Stimulated activated effector memory CD8-positive, alpha-beta T cell treated with anti-CD3 and anti-CD28 coated beads, Interleukin-12 subunit alpha, Interleukin-12 subunit beta, amount 100 ng/mL, for 72 hours (primary cell): ENCODE data around the gene INSYN2A.

Experiments used
- ATAC-seq: fragments of 150-1000 bp; cut with Tn5 transposase; 2 replicates; pipeline ENCODE4 v1.10.0; 2021
- DNase-seq, 2 donors: peaks; one replicate each; pipeline ENCODE4 v3.0.0; 2021 to 2022; ENCODE audit warnings: low spot score in 2 of 2
- H3K27ac Mint-ChIP-seq: one replicate; pipeline ENCODE4 v1.8.0; 2022; ENCODE audit warnings: mild to moderate bottlenecking, mixed read lengths
- H3K36me3 Mint-ChIP-seq: one replicate; pipeline ENCODE4 v1.8.0; 2022; ENCODE audit warnings: mild to moderate bottlenecking, mixed read lengths
- H3K4me1 Mint-ChIP-seq: one replicate; pipeline ENCODE4 v1.8.0; 2022; ENCODE audit warnings: mixed read lengths
- H3K4me3 Mint-ChIP-seq: one replicate; pipeline ENCODE4 v1.8.0; 2022; ENCODE audit warnings: mild to moderate bottlenecking, mixed read lengths
- H3K9me3 Mint-ChIP-seq: one replicate; pipeline ENCODE4 v1.8.0; 2022; ENCODE audit warnings: mixed read lengths

Gene INSYN2A, protein sequence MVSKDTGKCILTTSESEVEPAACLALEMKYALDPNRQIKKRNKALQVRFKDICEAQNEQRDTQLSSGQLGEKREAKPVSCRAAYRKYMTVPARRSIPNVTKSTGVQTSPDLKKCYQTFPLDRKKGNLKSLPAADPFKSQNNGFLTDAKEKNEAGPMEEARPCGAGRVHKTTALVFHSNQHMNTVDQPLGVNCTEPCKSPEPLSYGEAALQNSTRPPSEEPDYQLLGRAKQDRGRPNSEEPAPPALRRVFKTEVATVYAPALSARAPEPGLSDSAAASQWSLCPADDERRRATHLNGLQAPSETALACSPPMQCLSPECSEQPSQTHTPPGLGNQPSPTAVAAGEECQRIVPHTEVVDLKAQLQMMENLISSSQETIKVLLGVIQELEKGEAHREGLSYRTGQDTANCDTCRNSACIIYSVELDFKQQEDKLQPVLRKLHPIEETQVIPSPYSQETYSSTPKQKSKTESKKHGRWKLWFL

DNA sequence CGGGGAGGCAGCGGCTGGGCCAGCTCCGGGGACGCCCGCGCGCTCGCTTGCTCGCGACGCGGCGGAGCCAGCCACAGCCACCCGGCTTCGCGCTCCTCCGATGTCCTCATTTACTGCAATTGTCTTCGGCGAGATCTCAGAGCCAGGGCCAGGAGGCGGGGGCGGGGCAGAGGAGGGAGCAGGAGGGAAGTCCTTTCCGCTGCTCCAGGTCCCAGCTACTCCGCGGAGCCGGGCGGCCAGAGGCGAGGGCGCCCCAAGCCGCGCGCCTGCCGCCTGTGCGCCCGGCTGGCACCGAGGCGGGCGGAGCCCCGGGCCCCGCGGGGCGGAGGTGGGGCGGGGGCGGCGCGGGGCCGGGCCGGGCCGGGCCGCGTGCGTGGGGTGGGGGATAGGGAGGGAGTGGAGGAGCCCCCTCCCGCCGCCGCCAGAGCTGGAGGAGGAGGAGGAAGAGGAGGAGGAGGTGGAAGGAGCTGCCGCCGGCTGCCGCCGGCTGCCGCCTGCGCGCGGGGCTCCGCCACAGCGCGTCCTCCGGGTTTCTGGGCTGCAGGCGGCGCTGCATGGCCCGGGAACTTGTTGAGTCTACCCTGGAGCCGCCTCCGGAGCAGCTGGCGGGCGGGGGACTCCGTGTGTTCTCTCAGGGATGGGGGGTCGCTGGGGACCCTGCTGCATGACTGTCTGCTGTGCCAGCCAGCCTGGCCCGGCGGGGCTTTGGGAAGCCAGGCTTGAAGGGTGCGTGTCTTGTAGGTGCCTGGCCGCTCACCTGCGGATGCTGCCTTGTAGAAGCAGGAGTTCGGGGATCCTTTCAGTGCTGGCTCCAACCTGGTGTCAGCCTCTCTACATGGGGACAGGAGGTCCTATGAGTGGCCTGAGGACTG is at the start of gene INSYN2A:
TSS of gene INSYN2A (minus strand) at position 310 of the 872 bp plus-strand sequence. CDS start 20,196 bp downstream, outside the sequence.
- DNase-seq (no peak), ATAC-seq (no peak)
- Mint-ChIP-seq H3K4me3 (no peak within 1 kb of the TSS), H3K4me1 (no peaks in the 10 kb centered on the region), H3K27ac (no peak within 1 kb of the TSS), H3K36me3 (no peaks in the 10 kb centered on the region), H3K9me3 (no peaks in the 10 kb centered on the region)

DNA sequence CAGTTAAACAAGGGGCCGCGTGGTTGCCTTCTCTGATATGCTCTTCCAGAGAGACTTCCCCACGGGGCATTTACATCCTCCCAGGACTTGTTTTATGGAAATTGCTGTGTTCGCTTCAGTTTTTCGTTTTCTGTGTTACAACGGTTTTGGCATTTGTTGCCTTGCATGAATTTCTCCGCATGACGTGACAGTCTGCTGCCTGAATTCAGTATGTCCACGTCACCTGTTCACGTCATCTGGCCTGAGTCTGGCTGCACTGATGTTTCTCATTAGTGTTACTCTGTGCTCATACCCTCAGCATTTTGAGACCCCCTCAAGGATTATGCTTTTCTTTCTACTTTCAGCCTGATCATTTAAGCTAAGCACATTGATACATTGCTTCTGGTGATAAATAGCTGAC is 49.1 kb upstream of the INSYN2A start:
- H3K4me3 Mint-ChIP-seq, result no peak overlapping the region
- no peaks in the 10 kb centered on the region for H3K36me3 Mint-ChIP-seq
- ATAC-seq, result no peak
- no peaks in the 10 kb centered on the region for H3K9me3 Mint-ChIP-seq
- no peaks in the 10 kb centered on the region for H3K4me1 Mint-ChIP-seq
- H3K27ac Mint-ChIP-seq, result no peak overlapping the region
- DNase-seq, result no peak

DNA sequence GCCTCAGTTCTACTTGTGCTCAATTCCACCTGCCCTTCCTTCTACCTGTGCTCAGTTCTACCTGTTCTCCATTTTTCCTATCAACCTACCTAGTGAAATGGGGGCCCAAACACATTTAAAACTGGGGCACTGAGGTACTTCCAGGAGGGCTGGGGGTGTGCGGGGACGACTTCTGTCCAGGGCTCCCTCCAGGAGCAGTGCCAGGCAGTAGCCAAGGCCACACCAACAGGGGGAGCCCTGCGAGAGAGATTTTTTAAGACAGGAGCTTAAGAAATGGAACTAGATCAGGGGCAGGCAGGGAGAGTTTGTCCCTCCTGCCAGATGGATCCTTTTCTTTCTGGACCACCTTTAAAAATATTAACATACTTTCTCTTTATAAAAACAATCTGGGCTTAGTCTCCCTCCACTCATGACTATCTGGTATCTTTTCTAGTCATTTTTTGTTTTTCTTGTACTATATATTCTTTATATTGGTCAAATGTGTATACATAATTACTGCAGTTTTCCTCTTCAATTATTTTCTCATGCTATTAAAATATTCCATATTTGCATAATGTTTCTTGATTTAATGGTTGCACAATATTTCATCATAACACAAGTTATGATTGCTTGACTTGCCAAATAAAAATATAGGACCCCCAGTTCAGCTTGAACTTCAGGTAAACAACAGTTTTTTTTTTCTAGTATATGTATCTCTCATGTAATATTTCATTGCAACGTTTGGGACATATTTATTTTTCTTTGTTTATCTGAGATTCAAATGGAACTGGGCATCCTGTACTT is 47.3 kb upstream of the INSYN2A start:
- peak in 1 of 2 donors; percentile 8 for DNase-seq
- Mint-ChIP-seq H3K36me3 (no peaks in the 10 kb centered on the region), H3K4me3 (no peak overlapping the region), H3K4me1 (no peaks in the 10 kb centered on the region), H3K9me3 (no peaks in the 10 kb centered on the region), H3K27ac (no peak overlapping the region)
- ATAC-seq, result no peak

DNA sequence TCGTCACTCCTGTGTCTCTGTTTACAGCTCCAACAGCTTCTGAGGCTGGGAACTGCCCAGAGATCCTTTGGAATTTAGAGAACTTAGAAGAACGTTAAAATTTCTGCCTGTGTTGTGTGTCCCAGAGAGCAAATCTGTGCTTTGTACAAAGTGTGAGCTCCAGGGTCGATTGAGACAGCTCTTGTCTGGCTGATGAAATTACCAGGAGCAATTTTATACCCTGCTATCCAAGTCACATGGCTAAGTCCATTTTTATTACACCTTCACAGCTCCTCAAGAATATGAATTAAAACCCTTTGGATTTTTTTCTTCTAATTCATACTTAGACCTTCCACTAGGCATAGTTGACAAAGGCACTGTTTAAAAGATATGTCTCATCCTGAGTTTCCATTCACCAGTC is 46.5 kb upstream of the INSYN2A start:
- no peak for ATAC-seq
- DNase-seq, result no peak
- H3K36me3 Mint-ChIP-seq, result no peaks in the 10 kb centered on the region
- H3K27ac Mint-ChIP-seq, result no peak overlapping the region
- H3K4me3 Mint-ChIP-seq, result no peak overlapping the region
- H3K9me3 Mint-ChIP-seq, result no peaks in the 10 kb centered on the region
- H3K4me1 Mint-ChIP-seq, result no peaks in the 10 kb centered on the region

GRCh38 chr10:127236266-127236665 is 39.9 kb upstream of the INSYN2A start:
- Mint-ChIP-seq H3K9me3 (peaks cover 2% of the 10 kb centered on the region), H3K36me3 (no peaks in the 10 kb centered on the region), H3K4me1 (no peaks in the 10 kb centered on the region), H3K4me3 (no peak overlapping the region), H3K27ac (no peak overlapping the region)
- ATAC-seq (no peak), DNase-seq (no peak)

DNA sequence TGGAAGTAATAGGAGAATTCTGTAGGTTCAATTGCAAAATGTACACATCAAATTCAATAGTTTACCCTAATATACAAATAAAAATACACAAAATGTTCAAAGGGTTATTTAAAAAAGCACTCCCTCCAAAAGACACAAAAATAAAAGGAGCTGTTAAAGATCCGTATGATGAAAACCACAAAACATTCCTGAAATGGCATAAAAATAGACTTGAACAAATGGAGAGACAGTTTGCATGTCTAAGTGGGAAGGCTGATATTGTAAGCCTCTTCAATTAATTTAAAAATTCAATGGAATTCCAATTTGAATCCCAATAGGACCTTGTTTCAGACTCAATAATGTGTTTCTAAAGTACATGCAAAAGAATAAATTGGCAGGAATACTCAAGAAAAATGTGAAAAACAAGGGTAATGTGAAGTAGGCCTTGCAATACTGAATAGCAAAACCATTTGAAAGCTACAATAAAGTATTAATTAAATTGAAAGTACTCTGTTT is 38.0 kb upstream of the INSYN2A start:
- Mint-ChIP-seq H3K4me1 (no peaks in the 10 kb centered on the region), H3K36me3 (no peaks in the 10 kb centered on the region)

DNA sequence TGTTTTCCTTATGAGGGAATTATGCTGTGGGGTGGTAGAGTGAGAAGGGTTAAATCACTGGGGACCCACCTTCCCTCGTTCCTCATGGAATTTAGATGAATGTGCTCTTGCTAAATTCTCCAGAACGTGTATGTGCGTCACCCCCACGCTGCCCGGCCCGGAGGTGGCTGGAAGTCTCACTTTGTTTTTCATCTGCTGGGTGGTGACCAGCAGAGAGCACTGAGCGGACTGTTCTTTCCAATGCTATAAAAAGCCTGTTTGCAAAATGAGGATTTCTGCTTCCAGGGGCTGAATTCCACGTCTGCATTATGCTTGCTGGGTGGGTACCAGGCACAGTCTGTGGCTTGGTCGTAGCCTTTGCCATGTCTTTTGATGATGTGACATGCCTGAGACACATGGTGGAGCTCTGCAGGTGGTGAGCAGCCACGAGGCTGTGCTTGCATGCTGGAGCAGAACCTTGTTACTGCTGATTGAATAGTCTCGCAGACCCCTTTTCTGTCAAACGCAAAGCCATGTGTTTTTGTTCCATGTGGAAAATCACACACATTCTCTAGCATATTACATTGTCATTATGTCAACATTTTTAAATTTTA is 31.9 kb upstream of the INSYN2A start:
- no peaks in the 10 kb centered on the region for H3K36me3 Mint-ChIP-seq
- H3K9me3 Mint-ChIP-seq, result peaks cover 2% of the 10 kb centered on the region
- ATAC-seq, result no peak
- DNase-seq, result no peak
- no peaks in the 10 kb centered on the region for H3K4me1 Mint-ChIP-seq
- no peak overlapping the region for H3K4me3 Mint-ChIP-seq
- no peak overlapping the region for H3K27ac Mint-ChIP-seq

More for the DNA sequence above, 38.0 kb upstream of the INSYN2A start:
- no peak for ATAC-seq
- Mint-ChIP-seq H3K9me3 (peaks cover 2% of the 10 kb centered on the region), H3K27ac (no peak overlapping the region), H3K4me3 (no peak overlapping the region)
- DNase-seq, result no peak

DNA sequence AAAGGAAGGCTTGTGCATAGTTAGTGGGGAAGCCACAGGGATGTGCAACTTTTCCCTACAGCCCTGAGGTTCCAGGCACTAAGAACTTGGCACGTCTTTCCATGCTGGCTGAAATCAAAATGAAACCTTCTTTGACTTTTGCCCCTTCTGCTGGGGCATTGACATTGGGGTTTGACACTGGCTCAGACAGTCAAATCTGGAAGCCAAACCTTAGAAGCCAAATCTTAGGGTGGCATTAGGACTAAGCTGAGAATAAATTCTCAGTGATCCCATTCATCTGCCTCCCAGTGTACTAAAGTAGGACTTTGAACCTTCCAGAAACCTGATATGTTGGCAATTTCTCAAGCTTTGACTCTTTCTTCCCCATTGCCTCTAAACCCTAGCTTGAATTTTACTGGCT is 31.3 kb upstream of the INSYN2A start:
- DNase-seq (no peak), ATAC-seq (no peak)
- Mint-ChIP-seq H3K4me1 (no peaks in the 10 kb centered on the region), H3K27ac (no peak overlapping the region), H3K36me3 (no peaks in the 10 kb centered on the region), H3K9me3 (peaks cover 2% of the 10 kb centered on the region), H3K4me3 (no peak overlapping the region)

GRCh38 chr10:127227027-127227426 is 30.6 kb upstream of the INSYN2A start:
- Mint-ChIP-seq H3K36me3 (no peaks in the 10 kb centered on the region), H3K4me3 (no peak overlapping the region), H3K9me3 (peaks cover 2% of the 10 kb centered on the region), H3K27ac (no peak overlapping the region), H3K4me1 (no peaks in the 10 kb centered on the region)
- DNase-seq (no peak), ATAC-seq (no peak)

GRCh38 chr10:127221281-127221680 is 24.9 kb upstream of the INSYN2A start:
- no peak for DNase-seq
- H3K4me3 Mint-ChIP-seq, result no peak overlapping the region
- ATAC-seq, result no peak
- no peak overlapping the region for H3K27ac Mint-ChIP-seq
- H3K36me3 Mint-ChIP-seq, result no peaks in the 10 kb centered on the region
- no peaks in the 10 kb centered on the region for H3K9me3 Mint-ChIP-seq
- no peaks in the 10 kb centered on the region for H3K4me1 Mint-ChIP-seq

DNA sequence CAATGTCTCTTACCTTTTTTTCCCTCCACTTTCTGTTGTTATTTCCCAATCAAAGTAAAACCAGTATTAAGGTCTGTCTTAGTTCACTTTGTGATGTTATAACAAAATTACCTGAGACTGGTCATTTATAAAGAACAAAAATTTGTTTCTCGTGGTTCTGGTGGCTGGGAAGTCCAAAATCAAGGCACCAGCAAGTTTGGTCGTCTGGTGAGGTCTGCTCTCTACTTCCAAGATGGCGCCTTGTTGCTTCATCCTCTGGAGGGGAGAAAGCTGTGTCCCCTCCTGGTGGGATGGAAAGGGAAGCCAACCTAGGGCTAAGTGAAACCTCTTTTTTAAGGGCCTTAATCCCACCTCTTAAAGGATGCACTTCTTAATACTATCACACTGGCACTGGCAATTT is 22.3 kb upstream of the INSYN2A start:
- DNase-seq, result no peak
- H3K9me3 Mint-ChIP-seq, result no peaks in the 10 kb centered on the region

DNA sequence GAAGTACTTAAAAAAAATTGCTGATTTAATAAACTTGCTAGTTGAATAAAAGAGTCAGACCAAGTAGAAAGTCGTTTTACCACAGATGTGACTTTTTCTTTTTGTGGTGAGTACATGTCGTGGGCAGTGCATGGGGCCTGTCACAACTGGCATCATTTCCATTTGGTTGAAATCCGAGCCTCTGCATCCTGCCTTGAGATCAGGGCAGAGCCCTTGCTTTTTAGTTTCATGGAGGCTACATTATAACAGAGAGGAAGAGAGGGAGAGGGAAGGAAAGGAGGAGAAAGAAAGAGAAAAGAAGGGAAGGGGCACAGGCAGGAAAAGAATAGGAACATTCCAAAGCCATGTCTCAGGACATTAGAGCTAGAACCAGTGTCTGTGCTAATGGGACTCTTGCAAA is 20.4 kb upstream of the INSYN2A start:
- Mint-ChIP-seq H3K4me3 (no peak overlapping the region), H3K36me3 (no peaks in the 10 kb centered on the region), H3K9me3 (no peaks in the 10 kb centered on the region), H3K4me1 (no peaks in the 10 kb centered on the region), H3K27ac (no peak overlapping the region)
- DNase-seq (no peak), ATAC-seq (no peak)

More for the DNA sequence above, 22.3 kb upstream of the INSYN2A start:
- H3K4me1 Mint-ChIP-seq, result no peaks in the 10 kb centered on the region
- ATAC-seq, result no peak
- H3K4me3 Mint-ChIP-seq, result no peak overlapping the region
- H3K36me3 Mint-ChIP-seq, result no peaks in the 10 kb centered on the region
- no peak overlapping the region for H3K27ac Mint-ChIP-seq

DNA sequence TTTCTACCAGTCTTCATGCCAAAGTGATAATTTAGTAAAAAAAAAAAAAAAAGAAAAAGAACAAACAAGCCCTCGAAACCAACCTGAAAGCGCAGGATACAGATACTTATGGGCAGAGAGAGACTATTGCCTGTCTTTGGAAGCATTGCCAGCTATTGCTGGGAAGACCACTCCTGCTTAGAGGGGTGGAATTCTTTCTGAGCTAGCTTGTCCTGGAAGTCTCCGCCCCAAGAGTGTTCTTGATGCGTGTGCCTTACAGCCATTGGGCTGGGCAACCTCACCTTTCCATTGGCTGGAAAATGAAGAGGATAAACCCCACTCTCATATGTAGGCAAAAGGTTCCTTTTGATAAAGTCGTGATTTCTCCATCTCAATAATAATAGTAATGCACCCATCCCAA is 19.9 kb upstream of the INSYN2A start:
- Mint-ChIP-seq H3K4me3 (no peak overlapping the region), H3K27ac (no peak overlapping the region), H3K4me1 (no peaks in the 10 kb centered on the region), H3K9me3 (no peaks in the 10 kb centered on the region), H3K36me3 (no peaks in the 10 kb centered on the region)
- ATAC-seq (no peak), DNase-seq (no peak)

DNA sequence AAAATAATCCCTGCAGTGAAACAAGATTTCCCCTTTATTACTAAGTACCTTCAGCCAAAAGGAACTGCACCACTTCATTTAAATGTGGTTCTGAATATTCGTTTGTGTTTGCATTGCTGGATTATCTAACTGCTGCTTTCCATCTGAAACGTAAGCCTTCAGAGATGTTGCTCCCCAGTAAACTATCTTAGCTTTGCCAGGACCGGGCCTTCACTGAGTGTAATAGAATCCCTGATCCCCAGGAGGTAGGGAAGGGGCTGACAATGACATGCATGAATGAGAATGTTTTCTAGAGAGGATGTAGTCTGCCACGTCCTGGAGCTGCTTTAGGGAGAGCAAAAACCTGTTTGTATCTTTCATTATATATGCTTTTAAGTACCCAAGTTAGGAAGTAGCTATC is 19.5 kb upstream of the INSYN2A start:
- Mint-ChIP-seq H3K9me3 (no peaks in the 10 kb centered on the region), H3K36me3 (no peaks in the 10 kb centered on the region), H3K27ac (no peak overlapping the region), H3K4me3 (no peak overlapping the region), H3K4me1 (no peaks in the 10 kb centered on the region)
- DNase-seq, result no peak
- no peak for ATAC-seq
